ENCODE data around the gene MNX1. TPM values are rescaled to one million over a fixed set of nuclear protein-coding genes. Genes with fewer than 3 reads are reported as not detected.
A peak's percentile ranks its signal among the peaks of the same experiment; 100 is the strongest.

MNX1 gene
- total and polyA plus RNA-seq, 2 donors (not counting 1 experiment from before 2014, with no cell fraction given), result not detected

DNA sequence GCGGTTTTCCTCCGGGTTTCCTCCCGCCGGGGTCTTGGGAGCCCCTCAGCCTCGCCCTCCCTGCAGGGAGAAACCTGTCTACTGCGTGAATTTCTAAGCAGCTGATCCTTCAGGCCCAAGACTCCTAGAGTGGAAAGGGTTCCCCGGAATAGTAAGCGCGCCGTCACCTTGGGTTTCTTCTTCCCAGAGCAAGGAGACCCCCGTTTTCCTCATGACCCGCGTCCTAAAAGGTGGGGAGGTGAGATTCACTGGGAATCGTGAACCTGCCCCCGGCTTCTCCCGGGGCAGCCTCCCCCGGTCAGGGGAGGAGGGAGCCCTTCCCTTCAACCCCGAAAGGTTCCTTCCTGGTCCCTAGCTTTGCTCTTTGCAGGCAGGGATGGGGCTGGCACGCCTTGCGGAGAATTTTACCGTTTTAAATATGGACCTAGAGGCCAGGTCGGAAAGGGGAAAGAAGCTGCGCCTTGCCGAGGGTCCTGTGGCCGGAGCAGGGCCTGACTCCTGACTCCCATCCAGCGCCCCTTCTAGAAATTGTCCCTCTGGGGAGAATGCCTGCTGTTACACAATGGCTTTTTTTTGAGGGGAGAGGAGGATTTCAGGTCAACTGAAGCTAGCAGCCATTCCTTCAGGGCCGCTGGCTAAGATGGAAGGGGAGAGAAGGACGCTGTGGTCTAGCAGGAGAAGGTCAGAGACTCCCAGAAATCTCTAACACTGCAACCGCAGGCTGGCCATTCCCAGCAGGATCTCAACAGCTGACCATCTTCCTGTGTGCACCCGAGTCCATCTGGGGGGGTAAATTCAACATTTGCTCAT lies 11.6 kb upstream of the MNX1 start:
- H3K9ac ChIP-seq (ENCODE audit: insufficient read depth, low read length), result no peak overlapping the region
- no peak for DNase-seq (ENCODE audit: low read depth in 2 of 2)
- H3K36me3 ChIP-seq (ENCODE audit: control insufficient read depth, insufficient read depth, low read length), result no peaks in the 10 kb centered on the region
- H3K4me1 ChIP-seq (ENCODE audit: control insufficient read depth, extremely low read depth, insufficient read depth, low read length), result no peaks in the 10 kb centered on the region
- TF ChIP-seq, protein P1, sequence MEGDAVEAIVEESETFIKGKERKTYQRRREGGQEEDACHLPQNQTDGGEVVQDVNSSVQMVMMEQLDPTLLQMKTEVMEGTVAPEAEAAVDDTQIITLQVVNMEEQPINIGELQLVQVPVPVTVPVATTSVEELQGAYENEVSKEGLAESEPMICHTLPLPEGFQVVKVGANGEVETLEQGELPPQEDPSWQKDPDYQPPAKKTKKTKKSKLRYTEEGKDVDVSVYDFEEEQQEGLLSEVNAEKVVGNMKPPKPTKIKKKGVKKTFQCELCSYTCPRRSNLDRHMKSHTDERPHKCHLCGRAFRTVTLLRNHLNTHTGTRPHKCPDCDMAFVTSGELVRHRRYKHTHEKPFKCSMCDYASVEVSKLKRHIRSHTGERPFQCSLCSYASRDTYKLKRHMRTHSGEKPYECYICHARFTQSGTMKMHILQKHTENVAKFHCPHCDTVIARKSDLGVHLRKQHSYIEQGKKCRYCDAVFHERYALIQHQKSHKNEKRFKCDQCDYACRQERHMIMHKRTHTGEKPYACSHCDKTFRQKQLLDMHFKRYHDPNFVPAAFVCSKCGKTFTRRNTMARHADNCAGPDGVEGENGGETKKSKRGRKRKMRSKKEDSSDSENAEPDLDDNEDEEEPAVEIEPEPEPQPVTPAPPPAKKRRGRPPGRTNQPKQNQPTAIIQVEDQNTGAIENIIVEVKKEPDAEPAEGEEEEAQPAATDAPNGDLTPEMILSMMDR (conservative IDR thresholded peaks at IDR 0.05 in 1 of 2, IDR thresholded peaks at IDR 0.05 in 1 of 2; ENCODE audit: low read depth in 1 of 2, low read length in 2 of 2), result no peak
- TF ChIP-seq EZH2 (IDR thresholded peaks at IDR 0.05; ENCODE audit: low read length, missing control alignments), result peak; percentile 84
- no peak overlapping the region for H3K4me2 ChIP-seq (ENCODE audit: extremely low read depth, insufficient read depth, low read length)
- peaks cover 79% of the 10 kb centered on the region for H3K27me3 ChIP-seq (ENCODE audit: control insufficient read depth, insufficient read depth, low read length)
- H3K27ac ChIP-seq (ENCODE audit: insufficient read depth, low read length), result no peak overlapping the region
- no peak overlapping the region for H3K4me3 ChIP-seq (replicated peaks in 1 of 4; ENCODE audit: control extremely low read depth in 1 of 4, insufficient read depth in 1 of 4, low read depth in 3 of 4, low read length in 4 of 4)
- H3K79me2 ChIP-seq (ENCODE audit: control insufficient read depth, insufficient read depth, low read length), result no peaks in the 10 kb centered on the region
- no peaks in the 10 kb centered on the region for H4K20me1 ChIP-seq (ENCODE audit: control insufficient read depth, extremely low read depth, insufficient read depth, low read length)
- H3K9me3 ChIP-seq (ENCODE audit: control insufficient read depth, insufficient read depth, low read depth, low read length), result no peaks in the 10 kb centered on the region
- no peak overlapping the region for H2AFZ ChIP-seq (ENCODE audit: low read length)

DNA sequence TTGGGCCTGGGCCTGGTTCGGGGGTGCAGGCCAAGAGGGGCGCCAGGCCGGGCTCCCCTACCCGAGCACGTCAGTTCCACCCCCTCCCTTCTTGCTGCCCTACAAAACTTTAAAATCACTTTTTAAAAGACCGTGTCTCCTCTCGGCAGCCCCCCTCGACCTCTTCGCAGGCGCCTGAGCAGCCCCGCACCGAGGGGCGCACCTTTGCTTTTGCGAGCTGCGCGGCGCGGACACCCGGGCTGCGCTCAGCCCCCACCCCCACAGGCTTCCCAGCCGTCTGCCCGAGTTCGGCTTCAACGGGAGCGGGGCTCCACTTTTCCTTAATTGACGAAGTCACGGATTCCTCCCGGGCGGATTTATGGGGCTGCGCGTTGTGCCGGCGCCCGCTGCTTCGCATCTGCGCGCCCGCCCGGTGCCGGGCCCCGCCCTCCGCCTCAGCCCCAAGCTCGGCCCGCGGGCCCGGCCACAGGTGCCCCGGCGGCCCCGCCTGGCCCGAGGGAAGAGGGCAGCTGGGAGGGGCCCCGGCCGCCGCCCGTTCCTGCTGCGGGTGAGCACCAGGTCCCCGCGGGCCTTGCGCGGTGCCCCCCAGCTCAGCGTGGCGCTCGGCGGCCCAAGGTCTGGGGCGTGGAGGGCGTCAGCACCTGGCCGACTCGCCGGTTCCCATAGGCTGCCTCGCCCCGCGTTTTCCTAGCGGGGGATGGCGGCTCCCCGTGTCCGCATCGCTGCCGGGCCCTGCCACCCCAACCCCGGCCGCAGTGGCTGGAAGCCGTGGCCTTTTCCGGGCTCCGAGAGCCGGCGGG lies 10.8 kb upstream of the MNX1 start:
- H3K9ac ChIP-seq (ENCODE audit: insufficient read depth, low read length), result no peak overlapping the region

More for the DNA sequence above, 10.8 kb upstream of the MNX1 start:
- H3K9me3 ChIP-seq (ENCODE audit: control insufficient read depth, insufficient read depth, low read depth, low read length), result no peaks in the 10 kb centered on the region
- no peak overlapping the region for H3K4me3 ChIP-seq (replicated peaks in 1 of 4; ENCODE audit: control extremely low read depth in 1 of 4, insufficient read depth in 1 of 4, low read depth in 3 of 4, low read length in 4 of 4)
- no peaks in the 10 kb centered on the region for H3K4me1 ChIP-seq (ENCODE audit: control insufficient read depth, extremely low read depth, insufficient read depth, low read length)
- H3K36me3 ChIP-seq (ENCODE audit: control insufficient read depth, insufficient read depth, low read length), result no peaks in the 10 kb centered on the region
- no peak overlapping the region for H3K27ac ChIP-seq (ENCODE audit: insufficient read depth, low read length)
- H3K27me3 ChIP-seq (ENCODE audit: control insufficient read depth, insufficient read depth, low read length), result peaks cover 87% of the 10 kb centered on the region
- H3K79me2 ChIP-seq (ENCODE audit: control insufficient read depth, insufficient read depth, low read length), result no peaks in the 10 kb centered on the region
- H2AFZ ChIP-seq (ENCODE audit: low read length), result no peak overlapping the region
- no peak overlapping the region for H3K4me2 ChIP-seq (ENCODE audit: extremely low read depth, insufficient read depth, low read length)
- no peaks in the 10 kb centered on the region for H4K20me1 ChIP-seq (ENCODE audit: control insufficient read depth, extremely low read depth, insufficient read depth, low read length)
- TF ChIP-seq EZH2 (IDR thresholded peaks at IDR 0.05; ENCODE audit: low read length, missing control alignments), result no peak
- TF ChIP-seq, protein P1 (conservative IDR thresholded peaks at IDR 0.05 in 1 of 2, IDR thresholded peaks at IDR 0.05 in 1 of 2; ENCODE audit: low read depth in 1 of 2, low read length in 2 of 2), result no peak
- no peak for DNase-seq (ENCODE audit: low read depth in 2 of 2)

All from fibroblast of lung (primary cell).